DOHH2 (cell line): Measurements from ENCODE around the gene TMPRSS9.
A peak's percentile ranks its signal among the peaks of the same experiment; 100 is the strongest.

ENCODE experiments used
- H3F3A ChIP-seq: fragments of 200-600 bp; sonication (generic), shearing (Covaris generic); 2 replicates; pipeline ENCODE4 v1.6.0; 2016; ENCODE audit warnings: antibody characterized with exemption, mild to moderate bottlenecking; ENCODE audit not compliant: control insufficient read depth, insufficient read depth
- H3K27ac ChIP-seq: fragments of 200-600 bp; sonication (generic); 2 replicates; pipeline ENCODE4 v1.5.1; 2014; ENCODE audit warnings: low read depth, mild to moderate bottlenecking, low read length, moderate library complexity
- H3K27me3 ChIP-seq: fragments of 200-600 bp; sonication (generic); 2 replicates; pipeline ENCODE4 v1.6.1; 2014; ENCODE audit warnings: mild to moderate bottlenecking, low read length, mixed read lengths; ENCODE audit not compliant: control insufficient read depth
- H3K36me3 ChIP-seq: fragments of 200-600 bp; sonication (generic); 2 replicates; pipeline ENCODE4 v1.6.1; 2014; ENCODE audit warnings: mild to moderate bottlenecking, low read length, moderate library complexity, mixed read lengths; ENCODE audit not compliant: control insufficient read depth
- H3K4me1 ChIP-seq: fragments of 200-600 bp; sonication (generic); 2 replicates; pipeline ENCODE4 v1.6.1; 2014; ENCODE audit warnings: mild to moderate bottlenecking, low read length, mixed read lengths; ENCODE audit not compliant: control insufficient read depth
- H3K4me2 ChIP-seq: fragments of 200-600 bp; sonication (generic); 2 replicates; pipeline ENCODE4 v1.6.0; 2014; ENCODE audit warnings: mild to moderate bottlenecking, low read length, moderate library complexity
- H3K4me3 ChIP-seq: fragments of 200-600 bp; sonication (generic); 2 replicates; pipeline ENCODE4 v1.5.1; 2014; ENCODE audit warnings: mild to moderate bottlenecking, low read length, mixed read lengths
- H3K79me2 ChIP-seq: fragments of 200-600 bp; sonication (generic); 2 replicates; pipeline ENCODE4 v1.6.1; 2014; ENCODE audit warnings: mild to moderate bottlenecking, low read length, mixed read lengths; ENCODE audit not compliant: control insufficient read depth
- H3K9me2 ChIP-seq: fragments of 200-600 bp; sonication (generic); replicated peaks from 2 replicates; pipeline ENCODE4 v1.6.1; 2014; ENCODE audit warnings: mild to moderate bottlenecking, low read length, mixed read lengths; ENCODE audit not compliant: control insufficient read depth
- H3K9me3 ChIP-seq: fragments of 200-600 bp; sonication (generic); 2 replicates; pipeline ENCODE4 v1.6.1; 2014; ENCODE audit warnings: antibody characterized with exemption, low read length, mixed read lengths; ENCODE audit not compliant: control insufficient read depth, insufficient read depth
- H4K20me1 ChIP-seq: fragments of 200-600 bp; sonication (generic); 2 replicates; pipeline ENCODE4 v1.6.0; 2014; ENCODE audit warnings: low read depth, mild to moderate bottlenecking, antibody characterized with exemption, low read length, moderate library complexity; ENCODE audit not compliant: control insufficient read depth, insufficient read depth
- CTCF ChIP-seq: fragments of 200-600 bp; sonication (generic); IDR thresholded peaks from one replicate; pipeline ENCODE4 v1.5.1; 2014; ENCODE audit warnings: antibody characterized with exemption, mild to moderate bottlenecking, low read depth, low read length; ENCODE audit not compliant: poor library complexity, severe bottlenecking
- EZH2phosphoT487 ChIP-seq: fragments of 200-600 bp; sonication (generic); IDR thresholded peaks from 2 replicates; pipeline ENCODE4 v1.6.1; 2017; ENCODE audit warnings: borderline replicate concordance, mild to moderate bottlenecking, antibody characterized with exemption, low read length, moderate library complexity, mixed read lengths

The TMPRSS9 gene

GRCh38 chr19:2444251-2445002 is 84.4 kb downstream of the TMPRSS9 start:
- no peak overlapping the region for H3K4me3 ChIP-seq
- TF ChIP-seq CTCF: no peak
- no peak for TF ChIP-seq EZH2phosphoT487
- peaks cover 88% of the 10 kb centered on the region for H3K79me2 ChIP-seq
- peaks cover 3% of the 10 kb centered on the region for H3F3A ChIP-seq
- no peak overlapping the region for H3K4me2 ChIP-seq
- H3K4me1 ChIP-seq: peaks cover 33% of the 10 kb centered on the region
- H3K9me3 ChIP-seq: no peaks in the 10 kb centered on the region
- H3K27ac ChIP-seq: no peak overlapping the region
- no peaks in the 10 kb centered on the region for H3K27me3 ChIP-seq
- H4K20me1 ChIP-seq: peaks cover 16% of the 10 kb centered on the region; the same call in 1 of the 2 replicates
- no peaks in the 10 kb centered on the region for H3K9me2 ChIP-seq
- H3K36me3 ChIP-seq: peaks cover 60% of the 10 kb centered on the region

DNA sequence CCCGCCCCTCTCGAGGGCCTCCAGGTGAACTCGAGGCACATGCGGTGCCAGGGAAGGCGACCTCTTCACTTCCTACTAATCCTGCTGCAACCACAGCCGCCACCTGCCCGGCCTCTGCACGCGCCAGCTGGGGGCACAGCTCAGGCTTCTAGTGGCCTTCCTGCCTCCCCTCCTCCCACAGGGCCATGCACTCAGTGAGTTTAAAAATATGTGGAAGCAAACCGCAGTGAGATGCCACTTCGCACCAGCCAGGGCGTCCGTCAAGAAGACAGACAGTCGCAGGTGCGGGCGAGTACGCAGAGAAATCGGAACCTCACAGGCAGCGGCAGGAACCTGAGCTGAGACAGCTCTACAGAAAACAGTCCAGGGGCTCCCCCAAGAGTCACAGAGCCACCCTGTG is 86.3 kb downstream of the TMPRSS9 start:
- Histone ChIP-seq H3K27me3 (no peaks in the 10 kb centered on the region), H4K20me1 (peaks cover 16% of the 10 kb centered on the region; the same call in 1 of the 2 replicates), H3K4me2 (peak overlapping the region; percentile 59), H3K4me1 (peaks cover 33% of the 10 kb centered on the region), H3K36me3 (peaks cover 59% of the 10 kb centered on the region), H3K9me3 (no peaks in the 10 kb centered on the region), H3K4me3 (peak overlapping the region; percentile 26), H3F3A (peaks cover 3% of the 10 kb centered on the region), H3K79me2 (peaks cover 94% of the 10 kb centered on the region), H3K9me2 (no peaks in the 10 kb centered on the region), H3K27ac (peak overlapping the region; percentile 40)
- TF ChIP-seq EZH2phosphoT487: no peak
- no peak for TF ChIP-seq CTCF

GRCh38 chr19:2449019-2449418 is 89.0 kb downstream of the TMPRSS9 start:
- no peak overlapping the region for H3K27ac ChIP-seq
- no peaks in the 10 kb centered on the region for H3K27me3 ChIP-seq
- H3K9me2 ChIP-seq: no peaks in the 10 kb centered on the region
- peaks cover 3% of the 10 kb centered on the region for H3F3A ChIP-seq
- H3K4me2 ChIP-seq: no peak overlapping the region
- peaks cover 10% of the 10 kb centered on the region; the same call in 1 of the 2 replicates for H4K20me1 ChIP-seq
- peaks cover 47% of the 10 kb centered on the region for H3K4me1 ChIP-seq
- H3K36me3 ChIP-seq: peaks cover 54% of the 10 kb centered on the region
- no peaks in the 10 kb centered on the region for H3K9me3 ChIP-seq
- H3K79me2 ChIP-seq: peaks cover 96% of the 10 kb centered on the region
- TF ChIP-seq EZH2phosphoT487: no peak
- TF ChIP-seq CTCF: no peak
- H3K4me3 ChIP-seq: no peak overlapping the region
